HepG2 (cell line): ENCODE results near the gene NDUFB3. TPM values are rescaled to one million over a fixed set of nuclear protein-coding genes. Genes with fewer than 3 reads are reported as not detected.

Experiments used
- ATAC-seq: fragments of 200-7000 bp; cut with Tn5 transposase; 3 replicates; pipeline ENCODE4 v1.9.1; 2020; ENCODE audit warnings: mild to moderate bottlenecking, moderate library complexity
- BruUV-seq: library from RNA; stranded (reverse); fragments of 400-500 nt; replicated peaks from 2 replicates; lab custom pipeline; 2021; lab: Mats Ljungman, UMichigan
- CTCF ChIA-PET: fragments of 300-600 bp; formaldehyde crosslinking; extraction: SDS; loops from one replicate; lab custom pipeline; 2021; ENCODE audit warnings: low total read pairs, inconsistent platforms, low intra/inter-chr PET ratio; lab: Yijun Ruan, JAX
- POLR2A ChIA-PET: fragments of 350-600 bp; sonication (Branson Sonifier 250); formaldehyde crosslinking; loops from one replicate; lab custom pipeline; 2020; ENCODE audit warnings: antibody characterized with exemption, inconsistent platforms; lab: Yijun Ruan, JAX
- DNase-seq: peaks from one replicate; pipeline ENCODE4 v3.0.0-alpha.2; 2015; ENCODE audit warnings: low spot score
- FAIRE-seq: peaks from 3 replicates; lab custom pipeline; 2011; peaks lifted over from hg19 to GRCh38; lab: Jason Lieb, UNC
- H2AFZ ChIP-seq: one replicate; pipeline ENCODE4 v1.6.1; 2011; ENCODE audit warnings: low read length, inconsistent platforms
- H3K27ac ChIP-seq: fragments of 300-600 bp; 3 replicates; pipeline ENCODE4 v1.8.0; 2011; ENCODE audit warnings: mixed run types, mild to moderate bottlenecking, mixed read lengths, low read length, inconsistent platforms; ENCODE audit not compliant: insufficient read depth; ENCODE audit errors: extremely low read length
- H3K27me3 ChIP-seq, 2 experiments: fragments of 200-600 bp in 1 of 2; 2 replicates in 1 of 2; 3 replicates in 1 of 2; pipeline versions ENCODE4 v1.6.0 to v1.8.0; 2011; ENCODE audit warnings: low read length in 2 of 2, mild to moderate bottlenecking in 2 of 2, moderate library complexity in 2 of 2, inconsistent platforms in 1 of 2; ENCODE audit not compliant: insufficient read depth in 2 of 2, control insufficient read depth in 1 of 2
- H3K36me3 ChIP-seq, 2 experiments: fragments of 200-600 bp in 1 of 2; replicated peaks in 1 of 2; 2 replicates in 1 of 2; 3 replicates in 1 of 2; pipeline versions ENCODE4 v1.5.1 to v1.8.0; 2011; ENCODE audit warnings: low read length in 2 of 2, inconsistent platforms in 1 of 2; ENCODE audit not compliant: insufficient read depth in 2 of 2, control insufficient read depth in 1 of 2
- H3K4me1 ChIP-seq: 2 replicates; pipeline ENCODE4 v1.5.1; 2012; ENCODE audit warnings: low read length, inconsistent platforms; ENCODE audit not compliant: insufficient read depth
- H3K4me2 ChIP-seq: 2 replicates; pipeline ENCODE4 v1.6.0; 2011; ENCODE audit warnings: low read depth, low read length, inconsistent platforms
- H3K4me3 ChIP-seq, 3 experiments: fragments of 200-600 bp in 1 of 3; sonication (generic), shearing (Covaris generic) in 1 of 3; replicated peaks in 1 of 3; 2 replicates each; pipeline ENCODE4 v1.5.1; 2011 to 2016; ENCODE audit warnings: low read length in 3 of 3, inconsistent platforms in 2 of 3, low read depth in 2 of 3, mild to moderate bottlenecking in 2 of 3, control low read depth in 1 of 3, mixed read lengths in 1 of 3; ENCODE audit not compliant: insufficient read depth in 1 of 3
- H3K79me2 ChIP-seq: one replicate; pipeline ENCODE4 v1.6.1; 2011; ENCODE audit warnings: low read length, inconsistent platforms; ENCODE audit not compliant: insufficient read depth
- H3K9ac ChIP-seq: 2 replicates; pipeline ENCODE4 v1.6.0; 2011; ENCODE audit warnings: mild to moderate bottlenecking, low read depth, low read length, inconsistent platforms; ENCODE audit not compliant: insufficient read depth
- H3K9me3 ChIP-seq: 2 replicates; pipeline ENCODE4 v1.5.1; 2012; ENCODE audit warnings: mild to moderate bottlenecking, low read length
- H4K20me1 ChIP-seq: 2 replicates; pipeline ENCODE4 v1.6.0; 2011; ENCODE audit warnings: inconsistent platforms, mild to moderate bottlenecking, low read length, moderate library complexity; ENCODE audit not compliant: insufficient read depth
- DMAP1 ChIP-seq: IDR thresholded peaks from 2 replicates; pipeline ENCODE4 v1.6.1; 2016
- MTA1 ChIP-seq: sonication (generic); formaldehyde crosslinking; IDR thresholded peaks from 2 replicates; pipeline ENCODE4 v1.4.0; 2020; ENCODE audit warnings: missing genetic modification reagents, mild to moderate bottlenecking, borderline replicate concordance
- TBX3 ChIP-seq: fragments of 450-650 bp; IDR thresholded peaks from 2 replicates; pipeline ENCODE4 v1.6.1; 2017; ENCODE audit warnings: antibody characterized with exemption, mild to moderate bottlenecking, inconsistent platforms, borderline replicate concordance
- TMF1 ChIP-seq: sonication (generic); formaldehyde crosslinking; IDR thresholded peaks from 2 replicates; pipeline ENCODE4 v1.8.1; 2022; ENCODE audit warnings: low read depth, missing genetic modification reagents
- TRAFD1 ChIP-seq: sonication (generic); formaldehyde crosslinking; IDR thresholded peaks from 2 replicates; pipeline ENCODE4 v1.5.1; 2020; ENCODE audit warnings: missing genetic modification reagents, mild to moderate bottlenecking, borderline replicate concordance
- ZNF496 ChIP-seq: sonication (generic); formaldehyde crosslinking; IDR thresholded peaks from 2 replicates; pipeline ENCODE4 v1.8.1; 2023; ENCODE audit warnings: mild to moderate bottlenecking, moderate library complexity, missing genetic modification reagents; ENCODE audit not compliant: insufficient replicate concordance
- ZNF510 ChIP-seq: sonication (generic); formaldehyde crosslinking; IDR thresholded peaks from 2 replicates; pipeline ENCODE4 v1.4.0; 2020; ENCODE audit warnings: low read depth, mild to moderate bottlenecking, missing genetic modification reagents
- ZNF770 ChIP-seq: sonication (generic); formaldehyde crosslinking; IDR thresholded peaks from 2 replicates; pipeline ENCODE4 v1.5.0; 2020; ENCODE audit warnings: mild to moderate bottlenecking, missing genetic modification reagents
- WGBS: methylation state at CpG from one replicate; pipeline ENCODE4 v1.1.6; 2017; ENCODE audit warnings: low lambda C conversion rate; 5-methylcytosine and 5-hydroxymethylcytosine counted together
- in situ Hi-C: cut with HindIII; loops from 2 replicates; pipeline ENCODE4 v1.10.0; 2017; ENCODE audit warnings: low pct_unique_long_range_greater_than_20kb; ENCODE audit not compliant: extremely low pct_ligation_motif_present
- intact Hi-C: fragments of 100-400 bp; cut with micrococcal nuclease; formaldehyde crosslinking; loops from one replicate; pipeline ENCODE4 v1.10.0; 2022; ENCODE audit not compliant: unreplicated experiment
- polyA plus RNA-seq, 8 experiments: library from polyadenylated mRNA; depleted of rRNA in 3 of 8; stranded (reverse) in 7 of 8; unstranded in 1 of 8; fragments of >200 nt; fragmentation: Illumina TruSeq in 4 of 8; extraction: Trizol in 4 of 8; gene quantifications; 2 replicates each; pipeline versions ENCODE4 v1.2.1 to v1.2.3, GENCODE V29; 2011 to 2016; ENCODE audit warnings: low read depth in 4 of 8, missing spikeins in 1 of 8, mixed read lengths in 1 of 8; ENCODE audit not compliant: insufficient read depth in 1 of 8
- total RNA-seq, 5 experiments: library from RNA; depleted of rRNA; stranded (reverse); fragments of >200 nt; fragmentation: Illumina TruSeq; extraction: Trizol; gene quantifications; 2 replicates each; pipeline ENCODE4 v1.2.3, GENCODE V29; 2016; ENCODE audit warnings: low read depth in 1 of 5

Gene NDUFB3
- total and polyA plus RNA-seq, 2 of the 13 experiments (the other 11 are each of a cell fraction or from before 2014, with no cell fraction given): 50.7 to 159 TPM

GRCh38 chr2:201100497-201100896 lies 28.7 kb downstream of the NDUFB3 start:
- DNase-seq (no peak), FAIRE-seq (no peak), ATAC-seq (no peak)
- H3K36me3 ChIP-seq: no peaks in the 10 kb centered on the region
- no peak overlapping the region for H3K9ac ChIP-seq
- no peak overlapping the region for H2AFZ ChIP-seq
- no peak overlapping the region for H3K27ac ChIP-seq
- H3K4me2 ChIP-seq: no peak overlapping the region
- no peaks in the 10 kb centered on the region for H3K9me3 ChIP-seq
- WGBS: 85% methylated on average over 3 of the region's 3 CpGs
- no TSS peak for BruUV-seq
- intact Hi-C loops: no loop called here
- H3K27me3 ChIP-seq: no peaks in the 10 kb centered on the region
- H3K4me3 ChIP-seq: no peak overlapping the region
- H4K20me1 ChIP-seq: no peaks in the 10 kb centered on the region
- ChIA-PET POLR2A (interaction anchor here (3.0 kb wide), 1 partner anchor 16 kb away, joined by 7 read pairs; the partner anchor contains the start of gene CFLAR), CTCF (no interaction called here)
- TF ChIP-seq DMAP1 (no peak), TRAFD1 (CRISPR knock-in tag) (no peak), ZNF496 (CRISPR knock-in tag) (no peak), TMF1 (CRISPR knock-in tag) (no peak), ZNF770 (CRISPR knock-in tag) (peak; percentile 75), TBX3 (no peak), ZNF510 (no peak), MTA1 (no peak)
- H3K4me1 ChIP-seq: peaks cover 35% of the 10 kb centered on the region
- in situ Hi-C loops: no loop called here
- no peaks in the 10 kb centered on the region for H3K79me2 ChIP-seq
